Inflammatory macrophage treated with lipopolysaccharide for 1 hour (primary cell): ENCODE results near the gene PAK2.
A peak's percentile ranks its signal among the peaks of the same experiment; 100 is the strongest.
"Not testable (repeated sequence)": the region's sequence is repeated elsewhere in the genome, so short reads cannot be mapped to it uniquely, and the experiment has no call there.

Experiments used
- DNase-seq, 2 donors: peaks; one replicate each; pipeline ENCODE4 v3.0.0-alpha.2; 2020 to 2022

The PAK2 gene

GRCh38 chr3:196736670-196737374 lies 2.8 kb upstream of the PAK2 start:
- no peak for DNase-seq

- no peak for DNase-seq
Measured at GRCh38 chr3:196737655-196738054, 2.0 kb upstream of the PAK2 start.

GRCh38 chr3:196740481-196741248 lies 1.0 kb downstream of the PAK2 start:
- DNase-seq = peak; percentile 35 to 41

- DNase-seq = no peak
Measured at GRCh38 chr3:196741249-196741889, 1.7 kb downstream of the PAK2 start.

- DNase-seq = not testable (repeated sequence)
Measured at GRCh38 chr3:196743569-196743968, 3.9 kb downstream of the PAK2 start.

- DNase-seq = peak; percentile 36 to 54
Measured at GRCh38 chr3:196749125-196749524, 9.5 kb downstream of the PAK2 start.

GRCh38 chr3:196753201-196753600 lies 13.5 kb downstream of the PAK2 start:
- DNase-seq = no peak

- DNase-seq = no peak
Measured at GRCh38 chr3:196754091-196754981, 14.7 kb downstream of the PAK2 start.

- no peak for DNase-seq
Measured at GRCh38 chr3:196756732-196757131, 17.1 kb downstream of the PAK2 start.

GRCh38 chr3:196757876-196758739 lies 18.5 kb downstream of the PAK2 start:
- peak in 1 of 2 donors; percentile 45 for DNase-seq

- no peak for DNase-seq
Measured at GRCh38 chr3:196763179-196763578, 23.5 kb downstream of the PAK2 start.

GRCh38 chr3:196765454-196765853 lies 25.8 kb downstream of the PAK2 start:
- DNase-seq = no peak

GRCh38 chr3:196771067-196771466 lies 31.4 kb downstream of the PAK2 start:
- no peak for DNase-seq

- no peak for DNase-seq
Measured at GRCh38 chr3:196772102-196772501, 32.4 kb downstream of the PAK2 start.

- DNase-seq = no peak
Measured at GRCh38 chr3:196772897-196773296, 33.2 kb downstream of the PAK2 start.

GRCh38 chr3:196774191-196774820 lies 34.6 kb downstream of the PAK2 start:
- DNase-seq = peak; percentile 31 to 58

GRCh38 chr3:196774848-196775422 lies 35.3 kb downstream of the PAK2 start:
- peak; percentile 87 to 92 for DNase-seq

GRCh38 chr3:196775938-196776337 lies 36.3 kb downstream of the PAK2 start:
- DNase-seq = peak in 1 of 2 donors; percentile 35

GRCh38 chr3:196777836-196778235 lies 38.2 kb downstream of the PAK2 start:
- DNase-seq = no peak

GRCh38 chr3:196778755-196779154 lies 39.1 kb downstream of the PAK2 start:
- no peak for DNase-seq

GRCh38 chr3:196782511-196782910 lies 42.9 kb downstream of the PAK2 start:
- DNase-seq = no peak
